GM19099 (cell line): ENCODE data around the gene GPC5.

ENCODE experiments used
- POLR2A ChIP-seq: IDR thresholded peaks from 3 replicates; pipeline ENCODE4 v1.6.1; 2011; ENCODE audit warnings: low read depth; ENCODE audit not compliant: insufficient read length; ENCODE audit errors: extremely low read depth

The GPC5 gene

GRCh38 chr13:92829930-92830329 is 1431.5 kb downstream of the GPC5 start:
- no peak for TF ChIP-seq POLR2A

- TF ChIP-seq POLR2A = no peak
Observed at GRCh38 chr13:92830821-92831220, 1432.4 kb downstream of the GPC5 start.

GRCh38 chr13:92833071-92833470 is 1434.7 kb downstream of the GPC5 start:
- TF ChIP-seq POLR2A = no peak

DNA sequence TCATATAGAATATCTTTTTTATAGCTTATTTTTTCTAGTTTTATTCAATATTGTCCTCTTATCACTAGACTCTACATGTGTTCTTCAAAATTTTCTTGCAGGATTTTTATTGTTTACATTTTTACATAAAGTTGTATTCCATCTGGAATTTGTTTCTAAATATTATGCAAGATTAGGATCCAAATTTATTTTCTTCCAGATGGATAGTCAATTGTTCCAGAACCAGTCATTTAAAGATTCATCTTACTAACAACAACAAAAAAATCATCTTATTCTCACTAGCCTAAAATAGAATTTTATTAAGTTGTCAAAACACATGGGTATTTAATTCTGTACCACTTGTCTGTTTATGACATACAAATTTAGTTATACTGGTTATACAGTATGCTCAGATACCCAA is 1437.8 kb downstream of the GPC5 start:
- no peak for TF ChIP-seq POLR2A

DNA sequence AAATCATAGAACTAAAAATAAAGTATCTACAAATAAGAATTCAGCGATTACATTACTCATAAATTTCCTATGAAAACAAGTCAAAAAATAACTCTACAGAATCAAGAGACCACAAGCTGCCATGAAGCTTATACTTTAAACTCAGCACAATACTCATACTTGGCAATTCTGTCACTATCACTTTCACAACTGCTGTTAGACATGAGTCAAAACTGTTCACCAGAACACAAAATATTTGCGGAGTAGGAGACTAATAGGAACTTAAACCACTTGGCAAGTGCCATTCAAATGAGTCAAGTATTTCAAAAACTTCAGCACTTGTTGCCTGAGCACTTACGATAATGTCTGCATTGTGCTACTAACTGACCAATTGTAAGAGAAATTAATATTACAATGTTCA is 1440.4 kb downstream of the GPC5 start:
- no peak for TF ChIP-seq POLR2A

- TF ChIP-seq POLR2A = no peak
Observed at GRCh38 chr13:92842145-92842544, 1443.7 kb downstream of the GPC5 start.

DNA sequence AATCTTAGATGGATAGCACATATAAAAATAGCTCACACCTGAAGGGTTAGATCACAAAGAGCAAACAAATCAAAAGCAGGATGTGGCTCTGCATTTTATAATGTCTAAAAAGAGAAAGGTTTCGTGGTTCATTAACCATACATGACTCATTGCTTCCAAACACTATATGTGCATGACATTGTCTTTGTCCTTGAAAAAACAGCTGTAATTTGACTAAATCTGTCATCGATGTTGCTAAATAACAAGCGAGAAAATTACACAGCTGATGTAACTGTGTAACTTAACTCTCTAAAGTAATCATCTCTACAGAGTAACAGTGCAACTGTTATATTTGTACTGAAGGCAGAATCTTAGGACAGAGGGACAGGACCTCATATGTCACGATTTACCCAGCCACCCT is 1445.1 kb downstream of the GPC5 start:
- no peak for TF ChIP-seq POLR2A

GRCh38 chr13:92849381-92849780 is 1451.0 kb downstream of the GPC5 start:
- TF ChIP-seq POLR2A = no peak

GRCh38 chr13:92864584-92865284 is 1466.3 kb downstream of the GPC5 start:
- no peak for TF ChIP-seq POLR2A

DNA sequence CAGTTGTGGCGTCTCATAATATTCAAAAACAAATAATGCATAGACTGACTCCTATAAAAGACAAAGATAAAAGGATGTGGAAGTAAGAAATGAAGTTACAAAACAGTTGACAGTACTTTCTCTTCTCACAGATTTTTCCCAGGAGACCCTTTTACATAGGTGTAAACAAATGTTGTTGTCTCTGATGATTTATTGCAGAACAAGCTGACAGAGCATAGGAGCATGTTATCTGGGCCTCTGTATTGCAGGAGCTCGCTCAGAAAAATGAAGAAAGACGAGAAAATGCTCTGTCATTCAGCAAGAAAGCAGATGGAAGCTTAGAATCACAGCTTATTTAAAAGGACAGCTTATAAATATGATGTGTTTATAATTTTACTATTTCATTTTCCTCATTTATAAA is 1474.6 kb downstream of the GPC5 start:
- no peak for TF ChIP-seq POLR2A

GRCh38 chr13:92886535-92887077 is 1488.2 kb downstream of the GPC5 start:
- TF ChIP-seq POLR2A = no peak

DNA sequence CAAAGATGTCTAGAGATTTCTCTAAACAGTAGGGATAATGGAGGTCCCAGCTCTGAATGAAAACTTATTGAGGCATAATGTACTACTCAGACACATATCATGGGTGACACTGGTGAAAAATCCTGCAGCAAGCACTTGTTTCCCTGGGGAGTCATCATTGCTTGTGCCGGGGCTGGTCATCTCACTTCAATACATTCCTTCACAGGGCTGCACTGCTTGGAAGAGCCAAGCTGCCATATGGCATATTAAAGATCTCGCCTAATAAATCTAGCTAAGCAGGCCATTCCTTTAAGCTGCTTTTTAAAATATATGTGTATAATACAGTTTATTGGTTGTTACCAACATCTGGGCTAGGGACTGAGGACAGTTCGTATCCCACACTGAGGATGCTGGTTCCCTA is 1496.0 kb downstream of the GPC5 start:
- no peak for TF ChIP-seq POLR2A

- no peak for TF ChIP-seq POLR2A
Observed at GRCh38 chr13:92896842-92897241, 1498.4 kb downstream of the GPC5 start.

GRCh38 chr13:92900446-92900845 is 1502.0 kb downstream of the GPC5 start:
- TF ChIP-seq POLR2A = no peak

DNA sequence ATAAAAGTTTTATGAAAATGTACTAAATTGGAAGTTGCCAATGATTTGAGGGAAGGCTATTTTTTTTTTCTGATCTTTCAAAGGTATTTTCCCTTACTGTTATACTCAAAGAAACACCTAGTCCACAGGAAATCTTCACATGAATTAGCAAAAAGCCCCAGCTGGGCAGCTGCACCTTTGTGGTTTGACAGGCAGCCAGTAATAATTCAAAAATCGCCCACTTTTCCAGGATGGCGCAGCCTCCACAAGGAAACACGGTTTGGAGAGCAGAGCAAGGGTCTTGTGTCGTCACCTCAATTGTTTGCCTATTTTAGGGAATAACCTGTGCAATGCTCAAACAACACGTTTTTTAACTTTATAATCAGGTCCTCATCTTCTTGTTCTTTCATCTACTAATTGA is 1503.3 kb downstream of the GPC5 start:
- TF ChIP-seq POLR2A = no peak

- TF ChIP-seq POLR2A = no peak
Observed at GRCh38 chr13:92912629-92913028, 1514.2 kb downstream of the GPC5 start.

- no peak for TF ChIP-seq POLR2A
Observed at GRCh38 chr13:92913840-92914239, 1515.4 kb downstream of the GPC5 start.
